HepG2 (cell line): ENCODE data around the gene HIPK3. TPM values are rescaled to one million over a fixed set of nuclear protein-coding genes. Genes with fewer than 3 reads are reported as not detected.

Source experiments
- ATAC-seq: fragments of 200-7000 bp; cut with Tn5 transposase; 3 replicates; pipeline ENCODE4 v1.9.1; 2020; ENCODE audit warnings: mild to moderate bottlenecking, moderate library complexity
- BruUV-seq: library from RNA; stranded (reverse); fragments of 400-500 nt; replicated peaks from 2 replicates; lab custom pipeline; 2021; lab: Mats Ljungman, UMichigan
- CTCF ChIA-PET: fragments of 300-600 bp; formaldehyde crosslinking; extraction: SDS; loops from one replicate; lab custom pipeline; 2021; ENCODE audit warnings: low total read pairs, inconsistent platforms, low intra/inter-chr PET ratio; lab: Yijun Ruan, JAX
- POLR2A ChIA-PET: fragments of 350-600 bp; sonication (Branson Sonifier 250); formaldehyde crosslinking; loops from one replicate; lab custom pipeline; 2020; ENCODE audit warnings: antibody characterized with exemption, inconsistent platforms; lab: Yijun Ruan, JAX
- DNase-seq: peaks from one replicate; pipeline ENCODE4 v3.0.0-alpha.2; 2015; ENCODE audit warnings: low spot score
- FAIRE-seq: peaks from 3 replicates; lab custom pipeline; 2011; peaks lifted over from hg19 to GRCh38; lab: Jason Lieb, UNC
- H2AFZ ChIP-seq: one replicate; pipeline ENCODE4 v1.6.1; 2011; ENCODE audit warnings: low read length, inconsistent platforms
- H3K27ac ChIP-seq: fragments of 300-600 bp; 3 replicates; pipeline ENCODE4 v1.8.0; 2011; ENCODE audit warnings: mixed run types, mild to moderate bottlenecking, mixed read lengths, low read length, inconsistent platforms; ENCODE audit not compliant: insufficient read depth; ENCODE audit errors: extremely low read length
- H3K27me3 ChIP-seq, 2 experiments: fragments of 200-600 bp in 1 of 2; 2 replicates in 1 of 2; 3 replicates in 1 of 2; pipeline versions ENCODE4 v1.6.0 to v1.8.0; 2011; ENCODE audit warnings: low read length in 2 of 2, mild to moderate bottlenecking in 2 of 2, moderate library complexity in 2 of 2, inconsistent platforms in 1 of 2; ENCODE audit not compliant: insufficient read depth in 2 of 2, control insufficient read depth in 1 of 2
- H3K36me3 ChIP-seq, 2 experiments: fragments of 200-600 bp in 1 of 2; replicated peaks in 1 of 2; 2 replicates in 1 of 2; 3 replicates in 1 of 2; pipeline versions ENCODE4 v1.5.1 to v1.8.0; 2011; ENCODE audit warnings: low read length in 2 of 2, inconsistent platforms in 1 of 2; ENCODE audit not compliant: insufficient read depth in 2 of 2, control insufficient read depth in 1 of 2
- H3K4me1 ChIP-seq: 2 replicates; pipeline ENCODE4 v1.5.1; 2012; ENCODE audit warnings: low read length, inconsistent platforms; ENCODE audit not compliant: insufficient read depth
- H3K4me2 ChIP-seq: 2 replicates; pipeline ENCODE4 v1.6.0; 2011; ENCODE audit warnings: low read depth, low read length, inconsistent platforms
- H3K4me3 ChIP-seq, 3 experiments: fragments of 200-600 bp in 1 of 3; sonication (generic), shearing (Covaris generic) in 1 of 3; replicated peaks in 1 of 3; 2 replicates each; pipeline ENCODE4 v1.5.1; 2011 to 2016; ENCODE audit warnings: low read length in 3 of 3, inconsistent platforms in 2 of 3, low read depth in 2 of 3, mild to moderate bottlenecking in 2 of 3, control low read depth in 1 of 3, mixed read lengths in 1 of 3; ENCODE audit not compliant: insufficient read depth in 1 of 3
- H3K79me2 ChIP-seq: one replicate; pipeline ENCODE4 v1.6.1; 2011; ENCODE audit warnings: low read length, inconsistent platforms; ENCODE audit not compliant: insufficient read depth
- H3K9ac ChIP-seq: 2 replicates; pipeline ENCODE4 v1.6.0; 2011; ENCODE audit warnings: mild to moderate bottlenecking, low read depth, low read length, inconsistent platforms; ENCODE audit not compliant: insufficient read depth
- H3K9me3 ChIP-seq: 2 replicates; pipeline ENCODE4 v1.5.1; 2012; ENCODE audit warnings: mild to moderate bottlenecking, low read length
- H4K20me1 ChIP-seq: 2 replicates; pipeline ENCODE4 v1.6.0; 2011; ENCODE audit warnings: inconsistent platforms, mild to moderate bottlenecking, low read length, moderate library complexity; ENCODE audit not compliant: insufficient read depth
- AGO2 ChIP-seq: fragments of 200-400 bp; formaldehyde crosslinking; optimal IDR thresholded peaks from 2 replicates; pipeline ENCODE3; 2017; ENCODE audit warnings: mild to moderate bottlenecking, low read depth, low read length, moderate library complexity
- FOXP1 ChIP-seq, 2 experiments: fragments of 450-650 bp in 1 of 2; IDR thresholded peaks; 2 replicates each; pipeline ENCODE4 v1.6.1; 2017 to 2018; ENCODE audit warnings: antibody characterized with exemption in 1 of 2
- GLI4 ChIP-seq: sonication (generic); formaldehyde crosslinking; IDR thresholded peaks from 2 replicates; pipeline ENCODE4 v1.5.1; 2020; ENCODE audit warnings: missing genetic modification reagents, mild to moderate bottlenecking, moderate library complexity, borderline replicate concordance
- MIER2 ChIP-seq: IDR thresholded peaks from 2 replicates; pipeline ENCODE4 v1.6.1; 2016; ENCODE audit warnings: missing biosample characterization, missing genetic modification reagents
- NPAS2 ChIP-seq: sonication (generic); formaldehyde crosslinking; IDR thresholded peaks from 2 replicates; pipeline ENCODE4 v1.8.0; 2022; ENCODE audit warnings: mild to moderate bottlenecking, missing genetic modification reagents, borderline replicate concordance
- PRPF4 ChIP-seq: fragments of 200-400 bp; formaldehyde crosslinking; IDR thresholded peaks from 2 replicates; pipeline ENCODE4 v1.6.1; 2016; ENCODE audit warnings: low read length, low read depth; ENCODE audit not compliant: poor library complexity, severe bottlenecking
- RORA ChIP-seq: sonication (generic); formaldehyde crosslinking; IDR thresholded peaks from 2 replicates; pipeline ENCODE4 v1.5.0; 2020; ENCODE audit warnings: mild to moderate bottlenecking, missing genetic modification reagents, moderate library complexity
- TP53 ChIP-seq: sonication (generic); formaldehyde crosslinking; conservative IDR thresholded peaks from 2 replicates; pipeline ENCODE4 v1.4.0; 2020; ENCODE audit warnings: missing genetic modification reagents
- ZFP82 ChIP-seq: sonication (generic); formaldehyde crosslinking; IDR thresholded peaks from 2 replicates; pipeline ENCODE4 v1.5.1; 2020; ENCODE audit warnings: mild to moderate bottlenecking, missing genetic modification reagents, borderline replicate concordance
- ZNF225 ChIP-seq: sonication (generic); formaldehyde crosslinking; IDR thresholded peaks from 2 replicates; pipeline ENCODE4 v1.4.0; 2020; ENCODE audit warnings: mild to moderate bottlenecking, missing genetic modification reagents
- ZNF432 ChIP-seq: sonication (generic); formaldehyde crosslinking; IDR thresholded peaks from 2 replicates; pipeline ENCODE4 v1.5.0; 2020; ENCODE audit warnings: missing genetic modification reagents, mild to moderate bottlenecking, borderline replicate concordance
- ZNF572 ChIP-seq: sonication (generic); formaldehyde crosslinking; IDR thresholded peaks from 2 replicates; pipeline ENCODE4 v1.5.1; 2020; ENCODE audit warnings: mild to moderate bottlenecking, missing genetic modification reagents
- ZNF7 ChIP-seq: IDR thresholded peaks from 2 replicates; pipeline ENCODE4 v1.6.1; 2016; ENCODE audit warnings: missing biosample characterization, missing genetic modification reagents
- WGBS: methylation state at CpG from one replicate; pipeline ENCODE4 v1.1.6; 2017; ENCODE audit warnings: low lambda C conversion rate; 5-methylcytosine and 5-hydroxymethylcytosine counted together
- in situ Hi-C: cut with HindIII; loops from 2 replicates; pipeline ENCODE4 v1.10.0; 2017; ENCODE audit warnings: low pct_unique_long_range_greater_than_20kb; ENCODE audit not compliant: extremely low pct_ligation_motif_present
- intact Hi-C: fragments of 100-400 bp; cut with micrococcal nuclease; formaldehyde crosslinking; loops from one replicate; pipeline ENCODE4 v1.10.0; 2022; ENCODE audit not compliant: unreplicated experiment
- polyA plus RNA-seq, 8 experiments: library from polyadenylated mRNA; depleted of rRNA in 3 of 8; stranded (reverse) in 7 of 8; unstranded in 1 of 8; fragments of >200 nt; fragmentation: Illumina TruSeq in 4 of 8; extraction: Trizol in 4 of 8; gene quantifications; 2 replicates each; pipeline versions ENCODE4 v1.2.1 to v1.2.3, GENCODE V29; 2011 to 2016; ENCODE audit warnings: low read depth in 4 of 8, missing spikeins in 1 of 8, mixed read lengths in 1 of 8; ENCODE audit not compliant: insufficient read depth in 1 of 8
- total RNA-seq, 5 experiments: library from RNA; depleted of rRNA; stranded (reverse); fragments of >200 nt; fragmentation: Illumina TruSeq; extraction: Trizol; gene quantifications; 2 replicates each; pipeline ENCODE4 v1.2.3, GENCODE V29; 2016; ENCODE audit warnings: low read depth in 1 of 5
- TF ChIP-seq, protein P1 (sequence below): fragments of 450-650 bp; IDR thresholded peaks from 2 replicates; pipeline ENCODE4 v1.6.1; 2017
- TF ChIP-seq, protein P2 (sequence below): sonication (generic); formaldehyde crosslinking; IDR thresholded peaks from 2 replicates; pipeline ENCODE4 v1.9.0; 2021; ENCODE audit warnings: missing genetic modification reagents, mild to moderate bottlenecking, borderline replicate concordance

The HIPK3 gene
- total and polyA plus RNA-seq, 2 of the 13 experiments (the other 11 are each of a cell fraction or from before 2014, with no cell fraction given): 20.5 to 44.3 TPM

DNA sequence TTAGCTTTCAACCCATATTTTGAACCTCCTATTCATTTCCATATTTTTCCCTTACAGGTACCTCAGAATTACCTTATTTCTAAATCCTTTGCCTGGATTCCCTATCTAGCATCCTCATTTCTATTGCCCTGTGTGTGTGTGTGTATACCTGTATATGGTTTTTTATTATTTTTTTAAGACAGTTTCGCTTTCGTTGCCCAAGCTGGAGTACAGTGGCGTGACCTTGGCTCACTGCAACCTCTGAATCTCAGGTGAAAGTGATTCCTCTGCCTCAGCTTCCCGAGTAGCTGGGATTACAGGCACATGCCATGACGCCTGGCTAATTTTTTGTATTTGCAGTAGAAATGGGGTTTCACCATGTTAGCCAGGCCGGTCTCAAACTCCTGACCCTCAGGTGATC, 12.6 kb downstream of the HIPK3 start:
- FAIRE-seq (no peak), ATAC-seq (no peak), DNase-seq (no peak)
- CTCF ChIA-PET: no interaction called here
- 93% methylated on average over 6 of the region's 6 CpGs for WGBS
- no peak overlapping the region for H3K9ac ChIP-seq
- no TSS peak for BruUV-seq
- no peak overlapping the region for H3K4me2 ChIP-seq
- H3K4me1 ChIP-seq: peaks cover 41% of the 10 kb centered on the region
- H3K27ac ChIP-seq: no peak overlapping the region
- no peaks in the 10 kb centered on the region for H3K27me3 ChIP-seq
- no peaks in the 10 kb centered on the region for H3K36me3 ChIP-seq
- no peaks in the 10 kb centered on the region for H3K9me3 ChIP-seq
- POLR2A ChIA-PET: interaction anchor here (0.6 kb wide), 1 partner anchor 62 kb away, joined by 3 read pairs; no protein-coding TSS in a partner anchor
- H4K20me1 ChIP-seq: peaks cover 30% of the 10 kb centered on the region
- no peak overlapping the region for H2AFZ ChIP-seq
- no peak for TF ChIP-seq FOXP1 (IDR thresholded peaks at IDR 0.05)
- TF ChIP-seq FOXP1 (CRISPR knock-in tag; IDR thresholded peaks at IDR 0.05): no peak
- TF ChIP-seq, protein P1, sequence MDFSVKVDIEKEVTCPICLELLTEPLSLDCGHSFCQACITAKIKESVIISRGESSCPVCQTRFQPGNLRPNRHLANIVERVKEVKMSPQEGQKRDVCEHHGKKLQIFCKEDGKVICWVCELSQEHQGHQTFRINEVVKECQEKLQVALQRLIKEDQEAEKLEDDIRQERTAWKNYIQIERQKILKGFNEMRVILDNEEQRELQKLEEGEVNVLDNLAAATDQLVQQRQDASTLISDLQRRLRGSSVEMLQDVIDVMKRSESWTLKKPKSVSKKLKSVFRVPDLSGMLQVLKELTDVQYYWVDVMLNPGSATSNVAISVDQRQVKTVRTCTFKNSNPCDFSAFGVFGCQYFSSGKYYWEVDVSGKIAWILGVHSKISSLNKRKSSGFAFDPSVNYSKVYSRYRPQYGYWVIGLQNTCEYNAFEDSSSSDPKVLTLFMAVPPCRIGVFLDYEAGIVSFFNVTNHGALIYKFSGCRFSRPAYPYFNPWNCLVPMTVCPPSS: no peak
- no peak for TF ChIP-seq AGO2
- TF ChIP-seq ZNF572 (CRISPR knock-in tag): no peak
- TF ChIP-seq ZNF7 (CRISPR knock-in tag): no peak
- TF ChIP-seq NPAS2 (CRISPR knock-in tag): no peak
- peaks cover 86% of the 10 kb centered on the region for H3K79me2 ChIP-seq
- intact Hi-C loops (loop anchor here (10.0 kb wide), 1 partner anchor 425 kb away; no protein-coding TSS in a partner anchor), in situ Hi-C loops (no loop called here)
- H3K4me3 ChIP-seq: no peak overlapping the region

DNA sequence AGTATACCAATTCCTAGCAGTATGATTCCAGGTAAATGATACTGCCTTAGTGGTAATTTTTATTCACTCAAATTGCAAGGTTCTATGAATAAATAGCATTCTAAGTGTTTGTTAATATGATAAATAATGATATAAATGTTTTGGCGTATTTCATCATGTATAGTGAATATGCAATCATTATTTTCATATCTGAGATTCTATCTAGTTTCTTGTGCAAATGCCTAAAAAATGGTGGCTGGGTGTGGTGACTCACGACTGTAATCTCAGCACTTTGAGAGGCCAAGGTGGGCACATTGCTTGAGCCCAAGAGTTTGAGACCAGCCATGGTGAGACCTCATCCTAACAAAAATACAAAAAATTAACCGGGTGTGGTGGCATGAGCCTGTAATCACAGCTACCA, 13.9 kb downstream of the HIPK3 start:
- H3K79me2 ChIP-seq: peaks cover 89% of the 10 kb centered on the region
- H3K27me3 ChIP-seq: no peaks in the 10 kb centered on the region
- no TSS peak for BruUV-seq
- CTCF ChIA-PET: no interaction called here
- no peak overlapping the region for H3K4me3 ChIP-seq
- DNase-seq (no peak), FAIRE-seq (no peak), ATAC-seq (no peak)
- no peak for TF ChIP-seq GLI4 (CRISPR knock-in tag)
- no peak for TF ChIP-seq ZNF225
- no peak for TF ChIP-seq ZNF432 (CRISPR knock-in tag)
- no peak for TF ChIP-seq TP53 (CRISPR knock-in tag)
- TF ChIP-seq MIER2 (CRISPR knock-in tag): no peak
- TF ChIP-seq RORA (CRISPR knock-in tag): no peak
- TF ChIP-seq, protein P2, sequence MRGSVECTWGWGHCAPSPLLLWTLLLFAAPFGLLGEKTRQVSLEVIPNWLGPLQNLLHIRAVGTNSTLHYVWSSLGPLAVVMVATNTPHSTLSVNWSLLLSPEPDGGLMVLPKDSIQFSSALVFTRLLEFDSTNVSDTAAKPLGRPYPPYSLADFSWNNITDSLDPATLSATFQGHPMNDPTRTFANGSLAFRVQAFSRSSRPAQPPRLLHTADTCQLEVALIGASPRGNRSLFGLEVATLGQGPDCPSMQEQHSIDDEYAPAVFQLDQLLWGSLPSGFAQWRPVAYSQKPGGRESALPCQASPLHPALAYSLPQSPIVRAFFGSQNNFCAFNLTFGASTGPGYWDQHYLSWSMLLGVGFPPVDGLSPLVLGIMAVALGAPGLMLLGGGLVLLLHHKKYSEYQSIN (CRISPR knock-in tag): no peak
- no peak for TF ChIP-seq PRPF4
- TF ChIP-seq ZFP82 (CRISPR knock-in tag): no peak
- in situ Hi-C loops (no loop called here), intact Hi-C loops (no loop called here)
- POLR2A ChIA-PET: no interaction called here
- H3K4me1 ChIP-seq: peaks cover 30% of the 10 kb centered on the region
- no peak overlapping the region for H3K4me2 ChIP-seq
- no peaks in the 10 kb centered on the region for H3K9me3 ChIP-seq
- no peak overlapping the region for H3K27ac ChIP-seq
- H2AFZ ChIP-seq: no peak overlapping the region
- WGBS: 92% methylated on average over 3 of the region's 3 CpGs
- no peak overlapping the region for H3K9ac ChIP-seq
- no peaks in the 10 kb centered on the region for H3K36me3 ChIP-seq
- H4K20me1 ChIP-seq: peaks cover 34% of the 10 kb centered on the region
